Stimulated activated CD8-positive, alpha-beta memory T cell treated with anti-CD3 and anti-CD28 coated beads, Interleukin-15, amount 100 ng/mL, for 4 hours (primary cell): ENCODE results near the gene FSIP1.

Experiments used
- DNase-seq, 2 donors: peaks; one replicate each; pipeline ENCODE4 v3.0.0-alpha.2; 2020; ENCODE audit warnings: low read depth in 2 of 2

The FSIP1 gene

DNA sequence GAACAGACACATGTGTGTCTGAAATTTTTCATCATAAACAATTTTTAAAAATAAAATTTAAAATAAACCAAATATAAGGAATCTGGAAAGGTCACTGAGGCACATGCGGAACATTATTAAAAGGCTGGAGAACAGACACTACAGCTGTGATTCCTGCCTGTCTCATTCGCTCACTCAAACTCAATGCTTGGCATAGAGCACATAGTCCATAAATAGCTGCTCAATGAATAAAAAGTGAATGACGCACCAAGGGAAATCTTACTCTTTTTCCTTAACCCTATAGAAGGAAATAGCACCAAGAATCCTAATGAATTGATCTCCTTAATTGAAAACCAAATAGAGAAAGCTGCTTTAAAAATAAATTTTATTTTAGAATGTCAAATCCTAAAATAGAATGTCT, 98.4 kb downstream of the FSIP1 start:
- DNase-seq, result no peak

- no peak for DNase-seq
Measured at GRCh38 chr15:39682366-39682765, 100.3 kb downstream of the FSIP1 start.

GRCh38 chr15:39680868-39681267, 101.8 kb downstream of the FSIP1 start:
- DNase-seq, result no peak

GRCh38 chr15:39672666-39673065, 110.0 kb downstream of the FSIP1 start:
- DNase-seq, result no peak

DNA sequence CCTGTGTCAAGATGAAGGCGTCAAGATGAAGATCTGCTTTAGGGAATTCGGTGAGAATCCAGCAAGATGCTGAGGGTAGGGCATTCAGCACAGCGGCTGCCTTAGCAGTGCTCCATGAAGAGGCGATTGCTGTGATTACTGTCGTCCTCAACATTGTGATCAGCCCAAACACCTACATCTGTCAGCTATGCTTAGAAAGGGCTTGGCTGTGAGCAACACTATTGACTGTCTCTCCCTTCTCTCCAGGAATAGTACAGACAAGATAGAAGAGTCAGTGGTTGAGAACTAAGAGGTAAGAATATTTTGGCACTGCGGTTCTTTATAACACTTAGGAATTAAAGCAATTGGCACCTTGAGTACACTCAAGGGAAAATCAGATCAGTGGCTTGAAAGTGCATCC, 110.5 kb downstream of the FSIP1 start:
- no peak for DNase-seq

GRCh38 chr15:39670687-39671086, 112.0 kb downstream of the FSIP1 start:
- no peak for DNase-seq

- no peak for DNase-seq
Measured at GRCh38 chr15:39669661-39670060, 113.0 kb downstream of the FSIP1 start.

GRCh38 chr15:39669241-39669640, 113.4 kb downstream of the FSIP1 start:
- DNase-seq, result no peak

- no peak for DNase-seq
Measured at GRCh38 chr15:39668457-39668856, 114.2 kb downstream of the FSIP1 start.

GRCh38 chr15:39667382-39668127, 115.1 kb downstream of the FSIP1 start:
- DNase-seq, result no peak

- DNase-seq, result no peak
Measured at GRCh38 chr15:39666677-39667076, 116.0 kb downstream of the FSIP1 start.

- no peak for DNase-seq
Measured at GRCh38 chr15:39665629-39666250, 116.9 kb downstream of the FSIP1 start.

- no peak for DNase-seq
Measured at GRCh38 chr15:39663704-39664250, 118.9 kb downstream of the FSIP1 start.

- DNase-seq, result no peak
Measured at GRCh38 chr15:39661776-39662175, 120.9 kb downstream of the FSIP1 start.

GRCh38 chr15:39658740-39659139, 123.9 kb downstream of the FSIP1 start:
- DNase-seq, result no peak

GRCh38 chr15:39657668-39658067, 125.0 kb downstream of the FSIP1 start:
- no peak for DNase-seq

GRCh38 chr15:39657181-39657580, 125.5 kb downstream of the FSIP1 start:
- DNase-seq, result no peak

DNA sequence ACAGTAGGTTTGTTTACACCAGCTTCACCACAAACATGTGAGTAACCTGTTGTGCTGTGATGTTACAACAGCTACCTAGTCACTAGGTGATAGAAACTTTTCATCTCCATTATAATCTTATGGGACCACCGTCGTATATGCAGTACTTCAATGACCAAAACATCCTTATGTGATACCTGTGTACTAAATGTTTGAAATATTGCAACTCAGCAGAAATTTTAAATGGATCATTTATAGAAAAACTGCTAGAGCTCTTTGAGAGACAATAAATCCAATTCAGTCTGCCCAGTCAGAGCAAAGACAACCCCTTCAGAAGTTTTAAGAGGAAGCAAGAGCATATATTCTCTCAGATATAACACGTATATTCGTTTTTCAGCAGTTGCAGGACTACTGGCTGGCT, 128.3 kb downstream of the FSIP1 start:
- no peak for DNase-seq

DNA sequence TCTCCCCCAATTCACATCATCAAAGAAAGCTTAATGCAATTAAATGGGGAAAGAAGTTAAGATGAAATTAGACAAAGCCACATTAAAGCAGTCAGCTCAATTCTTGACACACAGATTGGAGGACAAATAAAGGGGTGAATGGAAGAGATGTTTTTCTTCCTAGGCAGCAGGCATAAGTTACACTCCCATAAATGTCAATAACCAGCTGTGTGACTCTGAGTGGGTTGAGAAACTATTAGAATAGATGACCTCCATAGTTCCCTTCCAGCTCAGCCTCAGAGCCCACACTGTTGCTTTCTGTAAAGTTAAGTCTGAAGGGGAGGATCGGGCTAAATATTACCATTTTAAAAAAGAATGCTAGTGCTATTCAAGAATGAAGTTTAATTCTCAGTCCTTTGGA, 130.8 kb downstream of the FSIP1 start:
- DNase-seq, result no peak

DNA sequence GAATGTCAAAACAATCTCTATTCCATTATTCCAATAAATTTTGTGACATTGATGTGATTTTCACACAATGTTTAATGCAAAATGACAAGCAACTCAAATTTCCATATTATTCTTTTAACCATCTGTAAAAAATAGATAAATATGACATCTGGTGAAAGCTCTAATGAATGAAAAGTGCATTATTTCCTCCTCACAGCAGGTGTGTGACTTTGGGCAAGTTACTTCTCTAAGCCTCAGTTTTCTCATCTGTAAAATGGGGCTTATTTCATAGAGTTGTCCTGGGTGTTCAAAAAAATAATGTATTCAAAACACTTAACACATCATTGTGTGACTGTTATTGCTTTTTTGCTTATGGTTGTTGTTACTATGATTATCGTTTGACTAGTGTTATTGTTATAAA, 131.3 kb downstream of the FSIP1 start:
- no peak for DNase-seq

- no peak for DNase-seq
Measured at GRCh38 chr15:39649757-39650156, 132.9 kb downstream of the FSIP1 start.

- no peak for DNase-seq
Measured at GRCh38 chr15:39646425-39646824, 136.2 kb downstream of the FSIP1 start.

- DNase-seq, result no peak
Measured at GRCh38 chr15:39645976-39646257, 136.7 kb downstream of the FSIP1 start.
